Gastrocnemius medialis (tissue), 4 donors: ENCODE measurements around the gene GPRIN3. TPM values are rescaled to one million over a fixed set of nuclear protein-coding genes. Genes with fewer than 3 reads are reported as not detected.

Source experiments
- ATAC-seq, 2 donors: fragments of 150-250 bp; one replicate each; pipeline ENCODE4 v1.9.1; 2016
- DNase-seq, 2 donors: peaks; one replicate each; pipeline ENCODE4 v3.0.0-alpha.2; 2019
- H3K27ac ChIP-seq, 4 donors: fragments of 200-600 bp; sonication (generic); 1 replicate in 1 of 4; 2 replicates in 3 of 4; pipeline ENCODE4 v1.5.1; 2016 to 2018; ENCODE audit warnings: mild to moderate bottlenecking in 2 of 4, moderate library complexity in 1 of 4
- H3K27me3 ChIP-seq, 3 donors: fragments of 200-600 bp; sonication (generic) in 2 of 3; 1 replicate in 1 of 3; 2 replicates in 2 of 3; pipeline versions ENCODE4 v1.5.1 to v1.6.0; 2016 to 2019; ENCODE audit warnings: mild to moderate bottlenecking in 1 of 3, moderate library complexity in 1 of 3
- H3K36me3 ChIP-seq, 2 donors: fragments of 200-600 bp; sonication (generic) in 1 of 2; one replicate each; pipeline ENCODE4 v1.5.1; 2017 to 2018
- H3K4me1 ChIP-seq, 2 donors: fragments of 200-600 bp; sonication (generic) in 1 of 2; one replicate each; pipeline ENCODE4 v1.5.1; 2016 to 2017; ENCODE audit warnings: mild to moderate bottlenecking in 2 of 2
- H3K4me3 ChIP-seq, 4 donors: fragments of 200-600 bp; sonication (generic) in 3 of 4; 1 replicate in 1 of 4; 2 replicates in 3 of 4; pipeline ENCODE4 v1.5.1; 2016 to 2019; ENCODE audit warnings: mild to moderate bottlenecking in 2 of 4
- H3K9me3 ChIP-seq, 3 donors: fragments of 200-600 bp; sonication (generic) in 2 of 3; 1 replicate in 1 of 3; 2 replicates in 2 of 3; pipeline ENCODE4 v1.5.1; 2016 to 2019
- POLR2A ChIP-seq, 2 donors: fragments of 450-650 bp; IDR thresholded peaks; one replicate each; pipeline ENCODE4 v1.6.1; 2017; ENCODE audit warnings: antibody characterized with exemption in 2 of 2, mild to moderate bottlenecking in 2 of 2, moderate library complexity in 2 of 2
- in situ Hi-C, 4 donors: fragments of 200-750 bp; cut with MboI; loops; one replicate each; pipeline versions ENCODE4 v1.15.0 to v1.8.0; 2017; ENCODE audit warnings: low sequenced_read_pairs in 4 of 4
- intact Hi-C: fragments of 100-400 bp; cut with DNase I; formaldehyde crosslinking; loops from one replicate; pipeline ENCODE4 v1.15.1; 2023; ENCODE audit warnings: low total_unique reads
- total RNA-seq, 4 donors: library from RNA; depleted of rRNA; stranded (reverse); fragments of >200 nt; gene quantifications; one replicate each; pipeline versions ENCODE4 v1.1.0 to v1.2.3, GENCODE V29; 2016
- TF ChIP-seq, protein P1 (sequence below), 5 experiments: fragments of 450-650 bp in 3 of 5; fragments of 200-600 bp in 2 of 5; sonication (generic) in 2 of 5; IDR thresholded peaks in 4 of 5; conservative IDR thresholded peaks in 1 of 5; 1 replicate in 4 of 5; 2 replicates in 1 of 5; pipeline ENCODE4 v1.5.1; 2016 to 2019; ENCODE audit warnings: antibody characterized with exemption in 5 of 5, mild to moderate bottlenecking in 3 of 5, moderate library complexity in 3 of 5

The GPRIN3 gene
- total RNA-seq, 4 donors from 2014 or later = 1.2 to 3.1 (median 1.8) TPM

DNA sequence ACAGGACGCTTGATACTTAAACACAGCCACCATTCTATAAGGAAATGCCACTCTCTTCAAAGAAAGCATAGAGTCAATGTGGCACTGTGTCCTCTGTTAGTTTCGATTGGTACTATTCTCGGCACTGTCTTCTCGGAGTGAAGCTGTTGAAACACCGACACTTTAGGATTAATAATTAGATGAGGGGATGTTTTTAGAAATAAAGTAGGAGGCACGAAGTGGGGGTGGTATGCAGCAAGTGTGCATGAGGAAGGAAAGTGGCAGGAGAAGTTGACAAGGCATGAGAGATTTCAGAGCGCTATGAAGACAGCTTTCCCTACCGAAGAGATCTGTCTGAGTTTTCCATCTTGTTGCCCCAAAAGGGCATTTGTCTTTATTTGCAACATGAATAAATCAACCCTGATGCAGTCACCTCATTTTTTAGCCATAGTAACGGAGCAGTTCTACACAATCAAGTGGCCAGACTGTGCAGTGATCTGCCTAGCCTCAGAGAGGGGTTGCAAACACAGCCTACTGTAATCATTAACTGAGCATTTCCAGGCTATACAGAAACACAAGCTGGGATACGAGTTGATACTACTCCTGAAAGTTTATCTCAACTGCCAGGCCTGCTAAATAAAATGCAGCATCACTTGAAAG, 8.3 kb downstream of the GPRIN3 start:
- Histone ChIP-seq H3K4me3 (peak overlapping the region; percentile 13 to 34 (median 22)), H3K36me3 (no peaks in the 10 kb centered on the region), H3K27ac (peak overlapping the region in 3 of 4 donors; percentile 29 to 41 (median 33)), H3K9me3 (no peaks in the 10 kb centered on the region), H3K27me3 (no peaks in the 10 kb centered on the region), H3K4me1 (no peaks in the 10 kb centered on the region)
- intact Hi-C loops = no loop called here
- TF ChIP-seq, protein P1, sequence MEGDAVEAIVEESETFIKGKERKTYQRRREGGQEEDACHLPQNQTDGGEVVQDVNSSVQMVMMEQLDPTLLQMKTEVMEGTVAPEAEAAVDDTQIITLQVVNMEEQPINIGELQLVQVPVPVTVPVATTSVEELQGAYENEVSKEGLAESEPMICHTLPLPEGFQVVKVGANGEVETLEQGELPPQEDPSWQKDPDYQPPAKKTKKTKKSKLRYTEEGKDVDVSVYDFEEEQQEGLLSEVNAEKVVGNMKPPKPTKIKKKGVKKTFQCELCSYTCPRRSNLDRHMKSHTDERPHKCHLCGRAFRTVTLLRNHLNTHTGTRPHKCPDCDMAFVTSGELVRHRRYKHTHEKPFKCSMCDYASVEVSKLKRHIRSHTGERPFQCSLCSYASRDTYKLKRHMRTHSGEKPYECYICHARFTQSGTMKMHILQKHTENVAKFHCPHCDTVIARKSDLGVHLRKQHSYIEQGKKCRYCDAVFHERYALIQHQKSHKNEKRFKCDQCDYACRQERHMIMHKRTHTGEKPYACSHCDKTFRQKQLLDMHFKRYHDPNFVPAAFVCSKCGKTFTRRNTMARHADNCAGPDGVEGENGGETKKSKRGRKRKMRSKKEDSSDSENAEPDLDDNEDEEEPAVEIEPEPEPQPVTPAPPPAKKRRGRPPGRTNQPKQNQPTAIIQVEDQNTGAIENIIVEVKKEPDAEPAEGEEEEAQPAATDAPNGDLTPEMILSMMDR (IDR thresholded peaks at IDR 0.05 in 4 of 5, conservative IDR thresholded peaks at IDR 0.05 in 1 of 5) = no peak
- no peak for TF ChIP-seq POLR2A (IDR thresholded peaks at IDR 0.05)
- ATAC-seq (no peak), DNase-seq (no peak)
- in situ Hi-C loops = no loop called here

GRCh38 chr4:89298788-89299152, 8.8 kb downstream of the GPRIN3 start:
- intact Hi-C loops (no loop called here), in situ Hi-C loops (no loop called here)
- Histone ChIP-seq H3K4me3 (peak overlapping the region in 3 of 4 donors; percentile 21 to 34 (median 23)), H3K36me3 (no peaks in the 10 kb centered on the region), H3K4me1 (no peaks in the 10 kb centered on the region), H3K9me3 (no peaks in the 10 kb centered on the region), H3K27ac (peak overlapping the region in 3 of 4 donors; percentile 29 to 41 (median 33)), H3K27me3 (no peaks in the 10 kb centered on the region)
- DNase-seq (no peak), ATAC-seq (no peak)
- TF ChIP-seq POLR2A (IDR thresholded peaks at IDR 0.05) = no peak
- TF ChIP-seq, protein P1 (IDR thresholded peaks at IDR 0.05 in 4 of 5, conservative IDR thresholded peaks at IDR 0.05 in 1 of 5) = no peak

GRCh38 chr4:89298155-89298554, 9.4 kb downstream of the GPRIN3 start:
- ATAC-seq (no peak), DNase-seq (no peak)
- in situ Hi-C loops = no loop called here
- H3K9me3 ChIP-seq = no peaks in the 10 kb centered on the region
- intact Hi-C loops = no loop called here
- H3K4me3 ChIP-seq = no peak overlapping the region
- H3K4me1 ChIP-seq = no peaks in the 10 kb centered on the region
- TF ChIP-seq POLR2A (IDR thresholded peaks at IDR 0.05) = no peak
- TF ChIP-seq, protein P1 (IDR thresholded peaks at IDR 0.05 in 4 of 5, conservative IDR thresholded peaks at IDR 0.05 in 1 of 5) = no peak
- no peaks in the 10 kb centered on the region for H3K27me3 ChIP-seq
- H3K36me3 ChIP-seq = no peaks in the 10 kb centered on the region
- H3K27ac ChIP-seq = peak overlapping the region in 1 of 4 donors; percentile 29

GRCh38 chr4:89296896-89297295, 10.7 kb downstream of the GPRIN3 start:
- in situ Hi-C loops = no loop called here
- intact Hi-C loops = no loop called here
- Histone ChIP-seq H3K27ac (no peak overlapping the region), H3K4me1 (no peaks in the 10 kb centered on the region), H3K9me3 (no peaks in the 10 kb centered on the region), H3K27me3 (no peaks in the 10 kb centered on the region), H3K4me3 (no peak overlapping the region), H3K36me3 (no peaks in the 10 kb centered on the region)
- DNase-seq = no peak
- ATAC-seq = no peak
- TF ChIP-seq POLR2A (IDR thresholded peaks at IDR 0.05) = no peak

GRCh38 chr4:89296399-89296798, 11.2 kb downstream of the GPRIN3 start:
- H3K27me3 ChIP-seq = no peaks in the 10 kb centered on the region

More at GRCh38 chr4:89296399-89296798, 11.2 kb downstream of the GPRIN3 start:
- Histone ChIP-seq H3K27ac (no peak overlapping the region), H3K4me3 (no peak overlapping the region), H3K4me1 (no peaks in the 10 kb centered on the region), H3K36me3 (no peaks in the 10 kb centered on the region), H3K9me3 (no peaks in the 10 kb centered on the region)
- ATAC-seq = no peak
- TF ChIP-seq POLR2A (IDR thresholded peaks at IDR 0.05) = no peak
- TF ChIP-seq, protein P1 (IDR thresholded peaks at IDR 0.05 in 4 of 5, conservative IDR thresholded peaks at IDR 0.05 in 1 of 5) = no peak
- intact Hi-C loops = no loop called here
- in situ Hi-C loops = no loop called here
- DNase-seq = no peak
